Ammon's horn (tissue), 1 donor: ENCODE measurements around the gene PLXNA4.
A peak's percentile ranks its signal among the peaks of the same experiment; 100 is the strongest.

Source experiments
- DNase-seq: peaks from one replicate; pipeline ENCODE4 v3.0.0-alpha.2; 2016; ENCODE audit warnings: low spot score

PLXNA4 gene

GRCh38 chr7:132270517-132270916, 305.8 kb downstream of the PLXNA4 start:
- DNase-seq: no peak

- no peak for DNase-seq
These were observed 306.6 kb downstream of the PLXNA4 start for GRCh38 chr7:132269718-132270117.

- DNase-seq: no peak
These were observed 313.1 kb downstream of the PLXNA4 start for GRCh38 chr7:132263151-132263550.

GRCh38 chr7:132262160-132262470, 314.2 kb downstream of the PLXNA4 start:
- DNase-seq: no peak

- no peak for DNase-seq
These were observed 314.7 kb downstream of the PLXNA4 start for GRCh38 chr7:132261327-132262159.

- no peak for DNase-seq
These were observed 318.0 kb downstream of the PLXNA4 start for GRCh38 chr7:132258231-132258630.

- no peak for DNase-seq
These were observed 319.0 kb downstream of the PLXNA4 start for GRCh38 chr7:132257253-132257652.

- DNase-seq: no peak
These were observed 319.5 kb downstream of the PLXNA4 start for GRCh38 chr7:132256721-132257212.

- no peak for DNase-seq
These were observed 320.4 kb downstream of the PLXNA4 start for GRCh38 chr7:132255898-132256297.

GRCh38 chr7:132255115-132255797, 321.0 kb downstream of the PLXNA4 start:
- no peak for DNase-seq

GRCh38 chr7:132254455-132254854, 321.8 kb downstream of the PLXNA4 start:
- DNase-seq: no peak

- no peak for DNase-seq
These were observed 323.5 kb downstream of the PLXNA4 start for GRCh38 chr7:132252793-132253100.

GRCh38 chr7:132251327-132251659, 325.0 kb downstream of the PLXNA4 start:
- peak; percentile 92 for DNase-seq

GRCh38 chr7:132250480-132251326, 325.6 kb downstream of the PLXNA4 start:
- DNase-seq: no peak

- DNase-seq: no peak
These were observed 326.9 kb downstream of the PLXNA4 start for GRCh38 chr7:132249256-132249971.

GRCh38 chr7:132248841-132249240, 327.4 kb downstream of the PLXNA4 start:
- no peak for DNase-seq

GRCh38 chr7:132247995-132248618, 328.2 kb downstream of the PLXNA4 start:
- DNase-seq: no peak

- DNase-seq: no peak
These were observed 329.7 kb downstream of the PLXNA4 start for GRCh38 chr7:132246591-132246990.

GRCh38 chr7:132245539-132245938, 330.7 kb downstream of the PLXNA4 start:
- no peak for DNase-seq

- no peak for DNase-seq
These were observed 331.3 kb downstream of the PLXNA4 start for GRCh38 chr7:132244903-132245480.

GRCh38 chr7:132243463-132243862, 332.8 kb downstream of the PLXNA4 start:
- DNase-seq: no peak
